Activated CD8-positive, alpha-beta T cell treated with anti-CD3 and anti-CD28 coated beads for 36 hours (primary cell): Measurements from ENCODE around the gene CCDC92. TPM values are rescaled to one million over a fixed set of nuclear protein-coding genes. Genes with fewer than 3 reads are reported as not detected.

Source experiments
- ATAC-seq: fragments of 200-7000 bp; cut with Tn5 transposase; one replicate; pipeline ENCODE4 v1.10.0; 2021; ENCODE audit warnings: mild to moderate bottlenecking, moderate library complexity
- CTCF ChIA-PET: fragments of 350-600 bp; sonication (Branson Sonifier 250); formaldehyde crosslinking; loops from one replicate; lab custom pipeline; 2021; ENCODE audit warnings: antibody characterized with exemption; lab: Charles Lee
- POLR2A ChIA-PET: fragments of 350-600 bp; sonication (Branson Sonifier 250); formaldehyde crosslinking; loops from one replicate; lab custom pipeline; 2021; ENCODE audit warnings: antibody characterized with exemption; lab: Charles Lee
- DNase-seq: peaks from one replicate; pipeline ENCODE4 v3.0.0-alpha.2; 2020
- H3K27ac Mint-ChIP-seq: one replicate; pipeline ENCODE4 v1.8.0; 2021; ENCODE audit warnings: mild to moderate bottlenecking, mixed read lengths
- H3K27me3 Mint-ChIP-seq: one replicate; pipeline ENCODE4 v1.8.0; 2021; ENCODE audit warnings: mixed read lengths
- H3K36me3 Mint-ChIP-seq: one replicate; pipeline ENCODE4 v1.8.0; 2021; ENCODE audit warnings: low read depth, mixed read lengths
- H3K4me1 Mint-ChIP-seq: one replicate; pipeline ENCODE4 v1.8.0; 2021; ENCODE audit warnings: low read depth, mixed read lengths
- H3K4me3 Mint-ChIP-seq: one replicate; pipeline ENCODE4 v1.8.0; 2021; ENCODE audit warnings: mild to moderate bottlenecking, moderate library complexity, mixed read lengths
- H3K9me3 Mint-ChIP-seq: one replicate; pipeline ENCODE4 v1.8.0; 2021; ENCODE audit warnings: mixed read lengths
- intact Hi-C: fragments of 100-400 bp; cut with micrococcal nuclease; formaldehyde crosslinking; loops from one replicate; pipeline ENCODE4 v1.10.0; 2022
- total RNA-seq, 2 experiments: library from RNA; stranded (reverse); gene quantifications; one replicate each; pipeline ENCODE4 v1.2.3, GENCODE V29; 2021
- TF ChIP-seq, protein P1 (sequence below): fragments of 200-600 bp; IDR thresholded peaks from one replicate; pipeline ENCODE4 v1.8.0; 2022; ENCODE audit warnings: antibody characterized with exemption, mild to moderate bottlenecking

The CCDC92 gene
- total RNA-seq, 2 experiments from 2014 or later, result 4.0 to 6.2 TPM

DNA sequence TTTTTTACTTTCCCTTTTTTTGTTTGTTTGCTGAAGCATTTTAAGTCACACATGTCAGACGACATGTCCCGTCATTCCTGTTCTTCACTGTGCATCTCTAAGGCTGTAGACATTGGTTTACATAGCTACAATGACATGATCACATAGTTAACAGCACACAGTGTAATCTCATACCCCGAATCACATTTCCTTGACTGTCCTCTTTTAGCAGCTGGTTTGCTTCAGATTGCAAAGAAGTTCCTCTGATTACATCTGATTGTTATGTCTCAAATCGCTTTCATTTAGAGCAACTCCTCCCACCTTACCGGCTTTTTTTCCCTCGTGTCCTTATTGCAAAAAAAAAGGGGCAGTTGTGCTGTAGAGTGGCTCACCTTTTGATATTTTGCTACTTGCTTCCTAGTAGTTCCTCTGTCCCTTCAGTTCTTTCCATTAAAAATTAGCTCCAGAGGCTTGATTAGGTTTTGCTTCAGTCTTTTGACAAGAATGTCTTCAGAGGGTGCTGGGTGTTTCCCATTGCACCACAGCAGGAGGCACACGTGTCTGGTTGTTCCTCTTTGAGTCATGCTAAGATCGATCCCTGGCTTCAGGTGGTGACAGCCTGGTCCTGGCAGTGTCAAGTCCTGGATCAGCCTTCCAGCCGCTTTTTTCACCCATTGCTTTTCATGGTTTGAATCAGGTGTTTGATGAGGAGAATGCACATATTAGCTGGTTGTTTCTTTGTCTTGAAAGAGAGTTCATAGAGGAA lies 35.4 kb upstream of the CCDC92 start:
- intact Hi-C loops, result no loop called here
- CTCF ChIA-PET, result interaction anchor here (0.8 to 2.1 kb wide), 2 partner anchors 24 to 103 kb away, joined by 3 to 6 read pairs; no protein-coding TSS in a partner anchor
- POLR2A ChIA-PET, result interaction anchor here (0.6 kb wide), 1 partner anchor 12 kb away, joined by 3 read pairs; no protein-coding TSS in a partner anchor
- H3K4me1 Mint-ChIP-seq, result peaks cover 27% of the 10 kb centered on the region
- ATAC-seq (no peak), DNase-seq (peak; percentile 24)
- no peak overlapping the region for H3K4me3 Mint-ChIP-seq
- H3K27me3 Mint-ChIP-seq, result no peaks in the 10 kb centered on the region
- peaks cover 36% of the 10 kb centered on the region for H3K36me3 Mint-ChIP-seq
- H3K9me3 Mint-ChIP-seq, result no peaks in the 10 kb centered on the region
- H3K27ac Mint-ChIP-seq, result no peak overlapping the region
- TF ChIP-seq, protein P1, sequence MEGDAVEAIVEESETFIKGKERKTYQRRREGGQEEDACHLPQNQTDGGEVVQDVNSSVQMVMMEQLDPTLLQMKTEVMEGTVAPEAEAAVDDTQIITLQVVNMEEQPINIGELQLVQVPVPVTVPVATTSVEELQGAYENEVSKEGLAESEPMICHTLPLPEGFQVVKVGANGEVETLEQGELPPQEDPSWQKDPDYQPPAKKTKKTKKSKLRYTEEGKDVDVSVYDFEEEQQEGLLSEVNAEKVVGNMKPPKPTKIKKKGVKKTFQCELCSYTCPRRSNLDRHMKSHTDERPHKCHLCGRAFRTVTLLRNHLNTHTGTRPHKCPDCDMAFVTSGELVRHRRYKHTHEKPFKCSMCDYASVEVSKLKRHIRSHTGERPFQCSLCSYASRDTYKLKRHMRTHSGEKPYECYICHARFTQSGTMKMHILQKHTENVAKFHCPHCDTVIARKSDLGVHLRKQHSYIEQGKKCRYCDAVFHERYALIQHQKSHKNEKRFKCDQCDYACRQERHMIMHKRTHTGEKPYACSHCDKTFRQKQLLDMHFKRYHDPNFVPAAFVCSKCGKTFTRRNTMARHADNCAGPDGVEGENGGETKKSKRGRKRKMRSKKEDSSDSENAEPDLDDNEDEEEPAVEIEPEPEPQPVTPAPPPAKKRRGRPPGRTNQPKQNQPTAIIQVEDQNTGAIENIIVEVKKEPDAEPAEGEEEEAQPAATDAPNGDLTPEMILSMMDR, result no peak

DNA sequence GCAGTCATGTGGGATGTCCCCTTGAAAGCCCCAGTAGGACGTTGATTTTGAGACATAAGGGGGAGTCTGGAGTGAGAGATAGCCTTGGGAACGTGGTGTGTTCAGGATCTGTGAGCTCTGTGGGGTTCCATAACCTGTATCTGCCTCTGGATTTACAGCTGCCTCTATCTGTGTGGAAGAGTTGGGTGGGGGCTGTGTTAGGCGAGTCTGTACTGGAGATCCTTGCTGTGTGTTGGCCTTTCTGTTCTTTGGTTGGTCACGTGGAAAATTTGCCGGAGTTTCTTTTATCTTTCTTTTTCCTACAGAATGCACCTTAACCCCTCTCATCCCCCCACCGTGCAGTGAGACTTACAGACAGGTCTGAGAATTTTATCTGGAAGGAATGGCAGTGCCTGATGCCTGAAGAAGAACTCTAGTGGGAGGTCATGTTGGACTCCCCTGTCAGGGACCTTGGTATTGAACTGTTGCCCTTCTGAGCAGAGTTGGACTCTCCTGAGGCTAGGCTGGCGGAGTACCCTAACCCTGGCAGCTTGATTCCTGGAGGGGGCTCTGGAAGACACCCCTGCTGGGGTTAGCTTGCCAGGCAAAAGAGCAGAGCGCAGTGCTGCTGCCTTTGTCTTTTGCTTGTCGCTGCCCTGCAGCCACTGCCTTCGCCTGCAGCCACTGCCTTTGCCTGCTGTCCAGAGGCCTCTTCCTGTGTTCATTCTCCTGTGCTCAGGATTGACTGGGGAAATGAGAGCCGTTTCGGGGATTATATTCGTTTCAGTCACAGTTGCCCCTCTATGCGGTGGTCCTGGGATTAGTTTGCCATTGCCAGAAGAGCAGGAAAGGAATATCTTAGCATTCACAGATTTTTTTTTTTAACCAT lies 34.4 kb upstream of the CCDC92 start:
- Mint-ChIP-seq H3K36me3 (peaks cover 29% of the 10 kb centered on the region), H3K4me1 (peaks cover 27% of the 10 kb centered on the region), H3K4me3 (peak overlapping the region; percentile 47), H3K27me3 (no peaks in the 10 kb centered on the region), H3K27ac (peak overlapping the region; percentile 87), H3K9me3 (no peaks in the 10 kb centered on the region)
- ChIA-PET CTCF (interaction anchor here (0.9 to 2.1 kb wide), 7 partner anchors 11 to 102 kb away, joined by 3 to 6 read pairs (median 5); partner anchors contain the start of gene CCDC92), POLR2A (interaction anchor here (1.3 to 1.4 kb wide), 2 partner anchors 10 to 68 kb away, joined by 3 read pairs; no protein-coding TSS in a partner anchor)
- no peak for DNase-seq
- peak; percentile 26 for ATAC-seq
- TF ChIP-seq, protein P1, result no peak
- intact Hi-C loops, result no loop called here

DNA sequence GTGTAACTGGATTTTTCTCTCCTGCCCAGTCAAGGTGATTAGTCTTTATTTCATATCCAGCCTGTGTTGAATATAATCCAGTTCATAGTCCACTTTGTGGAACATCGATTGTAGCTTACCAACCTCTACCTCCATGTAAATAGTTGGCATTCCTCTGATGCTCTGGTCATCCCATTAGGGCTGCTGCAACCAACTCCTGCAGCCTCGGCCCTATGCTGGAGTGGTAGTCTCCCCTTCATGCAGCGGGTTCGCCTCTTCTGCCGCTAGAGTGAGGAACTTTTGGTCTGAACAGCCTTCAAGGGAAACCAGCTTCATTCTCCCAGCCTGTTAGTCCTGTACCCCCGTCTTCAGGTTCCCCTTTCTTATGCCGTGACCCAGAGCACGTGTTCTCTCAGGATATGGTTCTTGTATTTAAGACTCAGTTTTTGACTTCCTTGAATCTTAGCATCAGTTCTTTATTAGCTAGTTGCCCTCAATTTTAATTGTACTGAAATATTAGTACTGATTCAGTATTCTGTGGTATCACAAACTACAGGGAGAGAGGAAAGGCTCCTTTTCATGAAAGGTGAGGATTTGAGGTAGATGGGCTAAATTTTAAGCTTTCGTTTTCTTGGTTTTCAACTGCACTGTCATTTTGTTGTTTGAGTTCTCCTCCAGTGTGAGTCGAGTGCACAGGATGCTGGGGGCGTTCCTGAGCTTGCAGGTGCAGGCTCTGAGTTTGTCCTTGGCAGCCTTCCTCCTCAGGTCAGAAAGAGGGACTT lies 33.6 kb upstream of the CCDC92 start:
- no peaks in the 10 kb centered on the region for H3K27me3 Mint-ChIP-seq
- POLR2A ChIA-PET, result interaction anchor here (1.3 to 1.4 kb wide), 2 partner anchors 9 to 68 kb away, joined by 3 read pairs; no protein-coding TSS in a partner anchor
- peaks cover 23% of the 10 kb centered on the region for H3K36me3 Mint-ChIP-seq
- H3K27ac Mint-ChIP-seq, result peak overlapping the region; percentile 87
- intact Hi-C loops, result no loop called here
- H3K9me3 Mint-ChIP-seq, result no peaks in the 10 kb centered on the region
- H3K4me1 Mint-ChIP-seq, result peaks cover 27% of the 10 kb centered on the region
- TF ChIP-seq, protein P1, result no peak
- DNase-seq, result peak; percentile 69
- ATAC-seq, result peak; percentile 88
- peak overlapping the region; percentile 47 for H3K4me3 Mint-ChIP-seq
- CTCF ChIA-PET, result interaction anchor here (0.9 to 1.4 kb wide), 6 partner anchors 10 to 101 kb away, joined by 3 to 6 read pairs (median 4); partner anchors contain the start of gene CCDC92

DNA sequence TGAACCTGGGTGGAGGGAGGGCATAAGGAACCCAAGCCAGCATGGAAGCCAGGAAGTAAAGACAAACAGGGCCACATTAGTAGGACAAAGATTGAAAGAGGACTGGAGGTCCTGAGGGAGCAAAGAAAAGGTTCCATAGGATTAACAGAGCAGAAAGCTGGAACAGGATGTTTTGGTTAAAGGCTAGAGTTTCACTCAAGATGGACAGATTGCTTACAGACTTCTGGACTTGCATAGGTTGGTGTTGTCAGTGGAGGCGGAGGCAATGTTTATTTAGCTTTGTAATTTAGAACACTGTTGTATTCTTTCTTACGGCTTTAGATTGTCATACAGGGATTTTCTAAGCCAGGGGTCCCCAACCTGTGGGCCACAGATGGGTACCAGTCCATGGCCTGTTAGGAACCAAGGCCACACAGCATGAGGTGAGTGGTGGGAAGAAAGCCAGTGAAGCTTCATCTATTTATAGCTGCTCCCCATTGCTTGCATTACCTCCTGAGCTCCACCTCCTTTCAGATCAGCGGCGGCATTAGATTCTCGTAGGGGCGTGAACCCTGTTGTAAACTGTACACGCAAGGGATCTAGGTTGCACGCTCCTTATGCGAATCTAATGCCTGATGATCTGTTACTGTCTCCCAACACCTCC lies 31.7 kb upstream of the CCDC92 start:
- intact Hi-C loops, result no loop called here

More for the DNA sequence above, 31.7 kb upstream of the CCDC92 start:
- no peak overlapping the region for H3K27ac Mint-ChIP-seq
- H3K9me3 Mint-ChIP-seq, result no peaks in the 10 kb centered on the region
- peaks cover 17% of the 10 kb centered on the region for H3K36me3 Mint-ChIP-seq
- H3K4me3 Mint-ChIP-seq, result no peak overlapping the region
- POLR2A ChIA-PET, result no interaction called here
- CTCF ChIA-PET, result interaction anchor here (0.6 to 1.5 kb wide), 3 partner anchors 10 to 28 kb away, joined by 3 to 5 read pairs (median 4); no protein-coding TSS in a partner anchor
- no peaks in the 10 kb centered on the region for H3K27me3 Mint-ChIP-seq
- TF ChIP-seq, protein P1, result no peak
- no peak for ATAC-seq
- peaks cover 27% of the 10 kb centered on the region for H3K4me1 Mint-ChIP-seq
- DNase-seq, result no peak
